ENCODE data around the gene LRIG1. TPM values are rescaled to one million over a fixed set of nuclear protein-coding genes. Genes with fewer than 3 reads are reported as not detected.
A peak's percentile ranks its signal among the peaks of the same experiment; 100 is the strongest.

LRIG1 gene
- total RNA-seq, 1 donor from 2014 or later = 178 TPM

GRCh38 chr3:66378256-66378655, 122.6 kb downstream of the LRIG1 start:
- Mint-ChIP-seq H3K36me3 (ENCODE audit: low read depth) (peaks cover 54% of the 10 kb centered on the region), H3K4me1 (peaks cover 27% of the 10 kb centered on the region), H3K9me3 (no peaks in the 10 kb centered on the region), H3K27ac (ENCODE audit: unreplicated experiment) (no peak overlapping the region), H3K27me3 (ENCODE audit: low read depth) (no peaks in the 10 kb centered on the region), H3K4me3 (peak overlapping the region; percentile 19)
- DNase-seq (ENCODE audit: low read depth, low spot score) = peak; percentile 45
- peak; percentile 68 for TF ChIP-seq CTCF (conservative IDR thresholded peaks at IDR 0.05)

- H3K4me3 Mint-ChIP-seq = no peak overlapping the region
- no peak overlapping the region for H3K27ac Mint-ChIP-seq (ENCODE audit: unreplicated experiment)
- no peaks in the 10 kb centered on the region for H3K27me3 Mint-ChIP-seq (ENCODE audit: low read depth)
These were observed 123.0 kb downstream of the LRIG1 start for GRCh38 chr3:66377800-66378199.

GRCh38 chr3:66376568-66376967, 124.3 kb downstream of the LRIG1 start:
- Mint-ChIP-seq H3K36me3 (ENCODE audit: low read depth) (peaks cover 45% of the 10 kb centered on the region), H3K9me3 (no peaks in the 10 kb centered on the region), H3K27ac (ENCODE audit: unreplicated experiment) (no peak overlapping the region), H3K4me1 (peaks cover 27% of the 10 kb centered on the region), H3K27me3 (ENCODE audit: low read depth) (no peaks in the 10 kb centered on the region), H3K4me3 (no peak overlapping the region)
- no peak for DNase-seq (ENCODE audit: low read depth, low spot score)
- TF ChIP-seq CTCF (conservative IDR thresholded peaks at IDR 0.05) = no peak

More at GRCh38 chr3:66377800-66378199, 123.0 kb downstream of the LRIG1 start:
- Mint-ChIP-seq H3K36me3 (ENCODE audit: low read depth) (peaks cover 53% of the 10 kb centered on the region), H3K4me1 (peaks cover 27% of the 10 kb centered on the region), H3K9me3 (no peaks in the 10 kb centered on the region)
- DNase-seq (ENCODE audit: low read depth, low spot score) = no peak
- no peak for TF ChIP-seq CTCF (conservative IDR thresholded peaks at IDR 0.05)

- no peak for DNase-seq (ENCODE audit: low read depth, low spot score)
- Mint-ChIP-seq H3K27me3 (ENCODE audit: low read depth) (no peaks in the 10 kb centered on the region), H3K36me3 (ENCODE audit: low read depth) (peaks cover 34% of the 10 kb centered on the region), H3K4me1 (peaks cover 13% of the 10 kb centered on the region), H3K4me3 (peak overlapping the region; percentile 17), H3K27ac (ENCODE audit: unreplicated experiment) (no peak overlapping the region), H3K9me3 (no peaks in the 10 kb centered on the region)
- TF ChIP-seq CTCF (conservative IDR thresholded peaks at IDR 0.05) = no peak
These were observed 128.0 kb downstream of the LRIG1 start for GRCh38 chr3:66372681-66373350.

- no peak for DNase-seq (ENCODE audit: low read depth, low spot score)
These were observed 129.4 kb downstream of the LRIG1 start for GRCh38 chr3:66371432-66371831.

More at GRCh38 chr3:66371432-66371831, 129.4 kb downstream of the LRIG1 start:
- no peaks in the 10 kb centered on the region for H3K27me3 Mint-ChIP-seq (ENCODE audit: low read depth)
- peaks cover 27% of the 10 kb centered on the region for H3K36me3 Mint-ChIP-seq (ENCODE audit: low read depth)
- no peaks in the 10 kb centered on the region for H3K9me3 Mint-ChIP-seq
- peaks cover 4% of the 10 kb centered on the region for H3K4me1 Mint-ChIP-seq
- peak overlapping the region; percentile 32 for H3K4me3 Mint-ChIP-seq
- no peak for TF ChIP-seq CTCF (conservative IDR thresholded peaks at IDR 0.05)
- H3K27ac Mint-ChIP-seq (ENCODE audit: unreplicated experiment) = no peak overlapping the region
